ENCODE measurements around the gene CST3.
"Not testable (repeated sequence)": the region's sequence is repeated elsewhere in the genome, so short reads cannot be mapped to it uniquely, and the experiment has no call there.

The CST3 gene

GRCh38 chr20:23627501-23627900, 10.3 kb downstream of the CST3 start:
- DNase-seq: no peak

DNA sequence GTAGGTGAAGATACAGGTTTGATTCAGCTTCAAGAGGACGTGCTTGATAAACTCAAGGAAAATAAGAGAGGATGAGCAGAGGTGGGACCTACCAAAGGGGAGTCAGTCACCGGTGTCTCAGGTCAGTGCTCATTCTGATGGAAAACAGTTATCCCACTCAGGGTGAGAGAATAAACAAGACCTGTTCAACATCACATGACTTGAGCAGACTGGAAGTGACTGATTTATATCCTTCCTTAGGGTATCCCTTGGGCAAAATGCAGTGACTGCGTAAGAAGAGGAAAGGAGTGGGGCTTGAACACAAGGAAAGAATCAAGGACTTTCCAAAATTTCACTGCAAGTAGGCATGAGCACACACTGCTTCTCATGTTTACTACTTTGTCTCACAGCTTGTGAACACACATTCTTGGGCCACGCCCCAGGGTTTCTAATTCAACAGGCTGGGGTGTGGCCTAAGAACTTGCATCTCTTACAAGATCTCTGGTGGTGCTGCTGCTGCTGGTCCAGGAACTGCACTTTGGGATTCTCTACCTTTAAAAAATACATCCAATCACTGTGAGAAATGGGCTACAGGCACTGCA, 11.6 kb downstream of the CST3 start:
- no peak for DNase-seq

GRCh38 chr20:23625236-23625964, 12.4 kb downstream of the CST3 start:
- DNase-seq: no peak

DNA sequence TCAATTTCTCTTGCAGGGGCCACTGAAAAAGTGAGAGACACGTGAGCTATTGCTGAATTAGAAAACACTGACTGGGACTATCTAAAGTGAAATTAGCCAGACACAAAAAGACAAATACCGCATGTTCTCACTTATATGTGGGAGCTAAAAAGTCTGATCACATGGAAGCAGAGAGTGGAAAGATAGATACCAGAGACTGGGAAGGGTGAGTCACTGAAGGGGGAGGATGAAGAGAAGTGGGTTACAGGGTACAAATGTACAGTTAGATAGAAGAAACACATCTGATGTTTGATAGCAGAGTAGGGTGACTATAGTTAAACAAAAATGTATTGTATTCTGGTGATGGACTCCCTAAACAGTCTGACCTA, 13.4 kb downstream of the CST3 start:
- DNase-seq: no peak

GRCh38 chr20:23623666-23624323, 14.0 kb downstream of the CST3 start:
- DNase-seq: no peak

- peak; percentile 70 for DNase-seq
These were observed 14.9 kb downstream of the CST3 start for GRCh38 chr20:23622839-23623343.

- not testable (repeated sequence) for DNase-seq
These were observed 15.4 kb downstream of the CST3 start for GRCh38 chr20:23622401-23622800.

DNA sequence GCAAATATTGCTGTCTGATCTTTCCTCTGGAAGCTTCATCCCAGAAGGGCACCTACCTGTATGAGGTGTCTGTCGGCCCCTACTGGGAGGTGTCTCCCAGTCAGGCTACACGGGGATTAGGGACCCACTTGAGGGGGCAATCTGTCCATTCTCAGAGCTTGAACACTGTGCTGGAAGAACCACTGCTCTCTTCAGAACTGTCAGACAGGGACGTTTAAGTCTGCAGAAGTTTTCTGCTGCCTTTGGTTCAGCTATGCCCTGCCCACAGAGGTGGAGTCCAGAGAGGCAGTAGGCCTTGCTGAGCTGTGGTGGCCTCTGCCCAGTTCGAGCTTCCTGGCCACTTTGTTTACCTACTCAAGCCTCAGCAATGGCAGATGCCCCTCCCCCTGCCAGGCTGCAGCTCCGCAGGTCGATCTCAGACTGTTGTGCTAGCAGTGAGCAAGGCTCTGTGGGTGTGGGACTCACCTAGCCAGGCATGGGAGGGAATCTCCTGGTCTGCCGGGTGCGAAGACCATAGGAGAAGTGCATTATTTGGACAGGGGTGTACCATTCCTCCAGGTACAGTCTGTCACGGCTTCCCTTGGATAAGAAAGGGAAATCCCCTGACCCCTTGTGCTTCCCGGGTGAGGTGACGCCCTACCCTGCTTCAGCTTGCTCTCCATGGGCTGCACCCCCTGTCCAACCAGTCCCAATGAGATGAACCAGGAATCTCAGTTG, 16.9 kb downstream of the CST3 start:
- DNase-seq: not testable (repeated sequence)

DNA sequence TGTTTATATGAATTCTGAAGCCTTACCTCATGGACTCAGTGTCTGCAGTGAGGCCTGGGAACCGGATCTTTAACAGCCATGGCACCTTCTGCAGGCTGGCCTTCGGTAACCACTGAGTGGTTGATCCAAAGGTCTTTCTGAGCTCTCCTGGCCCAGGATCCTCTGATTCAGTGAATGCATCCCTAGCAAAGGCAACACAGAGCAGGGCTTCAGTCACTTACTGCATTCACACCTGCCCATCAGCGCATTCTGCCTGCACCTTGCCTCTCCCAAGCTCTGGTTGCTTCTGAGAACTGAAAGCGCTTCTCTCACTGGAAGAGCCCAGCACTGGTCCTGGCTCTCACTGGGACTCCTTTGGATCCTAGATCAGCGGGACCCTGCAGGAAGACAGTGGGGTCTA, 23.6 kb downstream of the CST3 start:
- DNase-seq: no peak

DNA sequence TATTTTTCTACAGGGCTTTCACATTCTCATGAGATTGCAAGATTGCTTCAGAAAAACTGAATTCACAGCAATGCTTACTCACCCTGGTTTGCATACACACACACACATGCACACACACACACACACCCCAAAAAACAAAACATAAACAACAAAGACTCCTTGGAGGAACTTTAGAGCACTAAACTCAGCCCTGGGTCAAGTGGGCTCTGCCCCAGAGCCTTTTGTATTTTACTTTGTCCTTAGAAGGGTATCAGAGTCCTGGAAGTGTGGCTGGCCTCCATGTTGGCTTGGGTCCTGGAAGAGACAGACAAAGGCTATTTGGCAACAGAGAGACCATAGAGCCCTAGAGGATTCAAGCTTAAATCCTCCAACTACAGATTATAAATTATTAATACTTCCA, 24.1 kb downstream of the CST3 start:
- no peak for DNase-seq

DNA sequence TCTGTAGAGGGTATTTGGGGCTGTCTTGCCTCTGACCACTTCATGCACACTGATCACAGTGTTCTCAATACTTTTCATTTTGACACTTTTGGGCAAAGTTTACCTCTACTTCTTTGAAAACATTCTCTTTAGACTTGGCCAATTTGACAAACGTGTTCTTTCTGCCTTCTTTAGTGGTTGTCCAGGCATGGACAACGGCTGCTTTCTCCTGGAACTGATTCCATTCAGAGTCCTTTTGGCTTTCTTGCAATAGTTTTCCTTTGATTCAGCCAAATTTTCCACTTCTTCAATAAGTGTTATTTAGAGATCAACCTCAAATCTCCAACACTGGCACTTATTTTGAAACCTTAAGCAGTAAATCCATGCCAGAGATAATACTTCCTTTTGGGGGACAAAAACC, 25.4 kb downstream of the CST3 start:
- no peak for DNase-seq

GRCh38 chr20:23609486-23610109, 28.2 kb downstream of the CST3 start:
- no peak for DNase-seq

- DNase-seq: no peak
These were observed 29.4 kb downstream of the CST3 start for GRCh38 chr20:23608251-23608846.

- DNase-seq: no peak
These were observed 30.1 kb downstream of the CST3 start for GRCh38 chr20:23607497-23608245.

GRCh38 chr20:23606652-23607049, 31.1 kb downstream of the CST3 start:
- DNase-seq: peak; percentile 90

DNA sequence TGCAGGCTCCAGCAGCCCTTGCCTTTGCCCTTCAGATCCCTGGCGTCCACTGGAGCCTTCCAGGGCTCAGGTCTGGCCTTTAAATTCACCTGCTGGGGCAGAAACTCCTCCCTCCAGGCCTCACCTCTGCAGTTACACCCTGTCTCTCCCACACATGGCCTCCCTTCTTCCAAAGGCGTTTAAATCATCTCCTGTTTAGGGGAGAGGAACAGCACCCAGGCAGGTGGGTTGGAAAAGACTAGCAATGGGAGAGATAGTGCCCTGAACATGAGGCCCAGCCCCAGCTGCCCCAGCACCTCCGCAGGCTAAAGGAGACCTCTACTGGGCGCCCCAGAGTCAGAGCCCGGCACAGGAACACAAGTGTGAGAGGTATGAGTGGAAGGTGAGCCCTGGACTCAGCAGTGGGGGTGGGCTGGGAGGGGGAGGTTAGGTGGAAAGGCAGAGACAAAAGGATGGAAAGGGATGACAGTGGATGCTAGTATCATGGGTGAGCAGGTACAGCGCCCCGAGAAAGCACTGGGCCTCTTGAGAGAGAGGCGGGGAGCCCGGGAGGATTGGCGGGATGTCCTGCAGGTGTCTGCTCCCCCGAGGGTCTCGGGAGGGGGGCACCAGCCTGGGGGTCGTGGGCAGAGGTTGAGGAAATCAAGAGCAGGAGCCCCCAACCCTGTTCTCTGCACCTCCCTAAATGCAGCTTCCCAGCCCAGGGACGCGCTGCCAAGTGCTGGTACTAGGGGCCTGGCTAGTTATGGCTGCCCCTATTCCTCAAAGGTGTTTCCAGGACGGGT, 31.7 kb downstream of the CST3 start, which contains the start of gene CST9:
Gene CST9 (minus strand): TSS at position 51 of the 785 bp plus-strand sequence. CDS start 53 bp downstream, outside the sequence.
- no peak for DNase-seq

DNA sequence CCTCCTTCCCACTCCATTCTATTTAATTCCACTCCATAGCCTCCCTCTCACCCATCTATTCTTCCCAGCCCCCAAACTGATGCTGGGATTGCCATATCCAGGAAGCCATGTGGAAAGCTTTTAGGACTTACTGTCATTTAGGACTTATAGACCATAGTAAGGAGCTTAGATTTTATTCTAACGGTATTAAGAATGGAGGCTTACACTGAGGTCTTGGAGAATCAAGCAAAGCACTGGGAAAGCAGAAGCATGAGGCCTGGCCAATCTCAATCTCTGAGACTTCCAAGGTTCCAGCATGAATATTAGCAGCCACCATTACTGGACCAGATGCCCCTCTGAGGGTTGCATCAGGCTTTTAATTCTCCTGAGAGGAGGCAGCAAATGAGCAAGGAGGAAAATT, 33.4 kb downstream of the CST3 start:
- no peak for DNase-seq

GRCh38 chr20:23603321-23603720, 34.4 kb downstream of the CST3 start:
- no peak for DNase-seq

DNA sequence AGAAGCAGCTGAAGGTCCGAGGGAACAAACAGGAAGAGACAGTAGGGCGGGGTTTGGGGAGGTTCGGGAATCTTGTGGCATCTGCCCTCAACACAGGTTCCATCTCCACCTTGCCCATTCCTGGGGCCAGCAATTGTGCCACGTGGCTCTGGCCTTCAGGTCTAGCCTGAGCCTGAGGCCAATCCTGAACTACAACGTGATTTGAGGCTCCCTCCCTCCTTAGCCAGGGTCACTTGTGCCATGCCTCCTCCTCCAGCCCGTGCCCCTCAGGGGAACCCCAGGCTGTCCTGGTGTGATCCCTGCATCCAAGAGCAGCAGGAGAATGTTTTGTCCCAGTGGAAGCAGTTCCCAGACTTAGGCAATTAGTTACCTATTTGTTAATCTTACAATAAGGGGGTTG, 35.1 kb downstream of the CST3 start:
- no peak for DNase-seq

GRCh38 chr20:23602241-23602640, 35.5 kb downstream of the CST3 start:
- DNase-seq: no peak

GRCh38 chr20:23601715-23602114, 36.0 kb downstream of the CST3 start:
- no peak for DNase-seq
